ENCODE measurements around the gene TRIM23.

DNA sequence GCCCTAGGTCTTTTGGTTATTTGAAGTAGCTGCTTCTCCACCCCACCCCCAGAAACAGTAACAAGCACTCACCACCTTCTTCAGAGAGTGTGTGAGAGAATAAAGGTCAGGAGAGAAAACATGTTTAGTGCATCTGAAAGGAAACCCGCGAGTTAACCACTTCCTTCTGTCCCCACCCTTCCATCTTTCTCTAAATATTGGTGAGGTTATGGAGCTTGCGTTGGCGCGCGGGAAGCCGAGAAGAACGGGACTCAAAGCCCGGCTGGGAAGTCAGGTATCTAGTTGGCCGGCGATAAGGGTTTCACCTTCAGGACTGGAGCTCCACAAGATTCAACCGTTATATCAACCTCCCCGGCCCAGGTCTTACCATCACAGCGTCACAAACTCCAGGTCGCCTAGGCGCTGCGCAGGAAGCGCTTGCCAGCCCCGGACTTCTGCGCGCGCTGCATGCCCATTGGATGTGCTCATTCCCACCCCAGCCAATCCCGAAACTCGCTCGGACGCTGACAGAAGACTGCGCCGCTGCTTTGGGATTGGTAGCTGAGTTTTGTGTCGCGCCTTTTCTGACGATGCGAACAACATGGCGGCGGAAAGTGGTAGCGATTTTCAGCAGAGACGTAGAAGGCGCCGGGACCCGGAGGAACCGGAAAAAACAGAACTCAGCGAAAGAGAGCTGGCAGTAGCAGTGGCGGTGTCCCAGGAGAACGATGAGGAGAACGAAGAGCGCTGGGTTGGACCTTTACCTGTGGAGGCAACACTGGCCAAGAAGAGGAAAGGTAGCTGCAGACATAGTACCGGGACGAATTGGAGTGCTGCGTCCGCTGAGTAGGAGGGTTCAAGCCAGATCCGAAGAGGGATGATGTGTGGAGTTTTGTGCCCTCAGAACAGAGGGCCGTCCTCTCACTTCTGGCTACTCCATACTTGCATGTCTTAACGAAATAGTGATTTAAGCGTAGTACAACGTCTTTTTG is 61.1 kb downstream of the TRIM23 start, which contains the start of the genes CENPK and PPWD1:
- TF ChIP-seq, protein P1, sequence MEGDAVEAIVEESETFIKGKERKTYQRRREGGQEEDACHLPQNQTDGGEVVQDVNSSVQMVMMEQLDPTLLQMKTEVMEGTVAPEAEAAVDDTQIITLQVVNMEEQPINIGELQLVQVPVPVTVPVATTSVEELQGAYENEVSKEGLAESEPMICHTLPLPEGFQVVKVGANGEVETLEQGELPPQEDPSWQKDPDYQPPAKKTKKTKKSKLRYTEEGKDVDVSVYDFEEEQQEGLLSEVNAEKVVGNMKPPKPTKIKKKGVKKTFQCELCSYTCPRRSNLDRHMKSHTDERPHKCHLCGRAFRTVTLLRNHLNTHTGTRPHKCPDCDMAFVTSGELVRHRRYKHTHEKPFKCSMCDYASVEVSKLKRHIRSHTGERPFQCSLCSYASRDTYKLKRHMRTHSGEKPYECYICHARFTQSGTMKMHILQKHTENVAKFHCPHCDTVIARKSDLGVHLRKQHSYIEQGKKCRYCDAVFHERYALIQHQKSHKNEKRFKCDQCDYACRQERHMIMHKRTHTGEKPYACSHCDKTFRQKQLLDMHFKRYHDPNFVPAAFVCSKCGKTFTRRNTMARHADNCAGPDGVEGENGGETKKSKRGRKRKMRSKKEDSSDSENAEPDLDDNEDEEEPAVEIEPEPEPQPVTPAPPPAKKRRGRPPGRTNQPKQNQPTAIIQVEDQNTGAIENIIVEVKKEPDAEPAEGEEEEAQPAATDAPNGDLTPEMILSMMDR (IDR thresholded peaks at IDR 0.05; ENCODE audit: low read depth, low read length, poor library complexity, severe bottlenecking): no peak
- no peak for TF ChIP-seq EZH2phosphoT487 (IDR thresholded peaks at IDR 0.05; ENCODE audit: borderline replicate concordance, low read length)

All from DOHH2 (cell line).